ENCODE measurements around the gene KRT38. TPM values are rescaled to one million over a fixed set of nuclear protein-coding genes. Genes with fewer than 3 reads are reported as not detected.

Gene KRT38
- total RNA-seq, 4 donors from 2014 or later, result not detected

DNA sequence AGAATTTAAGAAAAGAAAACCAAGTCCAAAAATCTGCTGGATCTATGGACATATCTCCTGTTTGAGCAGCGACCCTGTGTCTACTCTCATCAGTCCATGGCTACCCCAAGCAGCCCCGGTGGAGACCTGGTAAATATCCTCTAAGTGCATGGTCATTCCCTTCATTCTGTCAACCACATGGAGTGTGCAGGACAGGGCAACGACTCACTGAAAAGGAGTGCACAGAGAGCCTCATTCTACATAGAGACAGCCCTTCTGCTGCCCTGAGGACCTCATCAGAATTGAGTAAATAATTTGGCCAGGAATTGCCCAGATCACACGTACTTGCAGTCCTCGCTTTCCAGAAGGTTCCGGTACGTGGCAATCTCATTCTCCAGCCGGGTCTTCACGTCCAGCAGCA, 3.0 kb downstream of the KRT38 start:
- TF ChIP-seq CTCF (IDR thresholded peaks at IDR 0.05; ENCODE audit: low read depth), result no peak

DNA sequence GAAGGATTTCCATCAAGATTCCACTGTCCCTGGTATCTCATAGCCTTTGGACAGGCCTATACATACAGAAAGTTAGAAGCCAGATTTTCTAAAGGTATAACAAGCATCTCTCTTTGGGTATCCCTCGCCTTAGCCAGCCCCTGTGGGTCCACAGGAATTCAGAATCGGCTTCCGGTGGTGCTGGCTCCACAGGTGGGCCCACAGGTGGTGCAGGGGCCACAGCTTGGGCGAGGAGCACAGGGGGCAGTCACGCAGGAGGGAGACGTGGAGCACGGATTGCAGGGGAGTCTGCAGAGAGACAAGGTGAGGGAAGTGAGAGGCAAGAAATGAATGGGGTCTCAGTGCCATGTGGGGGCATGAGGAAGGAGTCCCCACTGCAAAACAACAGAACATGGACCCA, 3.5 kb downstream of the KRT38 start:
- TF ChIP-seq CTCF (IDR thresholded peaks at IDR 0.05; ENCODE audit: low read depth), result no peak

DNA sequence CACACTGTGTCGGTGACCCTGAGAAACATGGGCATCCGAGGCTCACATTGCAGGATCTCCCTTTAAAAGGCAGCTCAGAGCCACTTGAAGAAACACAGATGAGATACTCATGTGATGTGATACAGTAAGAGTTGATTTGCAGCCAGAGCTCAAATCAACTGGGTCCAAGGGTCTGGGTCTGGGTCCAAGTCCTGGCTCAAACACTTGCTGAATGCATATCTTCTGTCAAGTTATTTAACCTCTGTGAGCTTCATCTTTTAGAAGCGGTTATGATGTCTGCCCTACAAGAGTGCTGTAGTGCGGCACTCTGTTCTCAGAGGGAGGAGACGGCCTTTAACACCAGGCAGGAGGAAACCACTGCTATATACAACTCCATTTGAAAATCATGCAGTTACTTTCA, 6.4 kb downstream of the KRT38 start:
- no peak for TF ChIP-seq CTCF (IDR thresholded peaks at IDR 0.05; ENCODE audit: low read depth)

DNA sequence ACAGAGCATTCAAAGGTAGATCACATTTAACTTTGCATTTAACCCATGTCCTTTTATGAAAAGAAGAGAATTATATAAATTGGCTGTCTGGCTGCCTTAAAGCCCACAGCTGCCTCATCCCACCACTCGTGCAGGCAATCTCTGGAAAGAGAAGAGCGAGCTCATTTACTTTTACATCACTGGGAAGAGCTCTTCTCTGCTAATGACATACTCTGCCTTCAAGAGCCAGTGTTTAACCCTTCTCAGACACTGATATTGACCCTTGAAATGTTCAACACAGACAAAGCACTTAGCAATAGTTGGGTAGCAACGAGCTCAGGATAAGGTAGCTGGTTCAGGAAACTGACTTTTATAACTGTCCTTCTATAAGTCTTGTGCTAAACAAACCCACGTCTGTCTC, 6.8 kb downstream of the KRT38 start:
- no peak for TF ChIP-seq CTCF (IDR thresholded peaks at IDR 0.05; ENCODE audit: low read depth)

GRCh38 chr17:41433586-41433985, 7.2 kb downstream of the KRT38 start:
- TF ChIP-seq CTCF (IDR thresholded peaks at IDR 0.05; ENCODE audit: low read depth), result no peak

GRCh38 chr17:41429667-41430066, 11.1 kb downstream of the KRT38 start:
- no peak for TF ChIP-seq CTCF (IDR thresholded peaks at IDR 0.05; ENCODE audit: low read depth)

DNA sequence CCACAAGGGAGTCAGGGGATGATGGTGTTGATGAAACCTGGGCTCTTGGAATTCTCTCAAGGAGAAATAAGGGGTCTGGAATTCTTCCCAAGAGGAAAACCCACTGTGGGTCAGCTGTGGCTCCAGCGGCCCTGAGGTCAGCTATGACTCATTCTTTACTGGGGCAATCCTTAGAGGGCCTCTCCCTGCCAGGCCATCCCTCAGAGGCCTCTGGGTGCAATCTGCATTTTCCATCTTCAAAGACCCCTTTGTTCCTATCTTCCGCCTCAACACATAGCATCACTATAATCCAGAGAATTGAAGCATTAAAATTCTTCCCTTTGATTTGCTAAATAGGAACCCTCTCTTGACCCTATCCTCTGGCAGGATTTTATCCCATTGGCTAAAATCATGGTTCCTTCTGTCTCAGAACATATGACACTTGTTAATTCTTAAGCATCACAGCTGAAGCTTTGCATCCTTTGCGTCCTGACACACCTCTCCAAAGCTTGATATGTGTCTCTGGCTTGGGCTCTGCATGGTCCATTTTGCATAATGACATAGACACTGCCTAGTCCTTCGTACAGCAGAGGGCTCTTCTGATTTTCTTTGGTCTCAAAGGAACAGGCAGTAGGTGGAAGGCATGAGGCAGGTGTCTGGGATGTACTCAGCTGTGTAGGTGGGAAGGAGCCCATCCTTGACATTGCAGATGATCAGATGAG, 12.0 kb downstream of the KRT38 start:
- TF ChIP-seq CTCF (IDR thresholded peaks at IDR 0.05; ENCODE audit: low read depth), result no peak

Data from subcutaneous adipose tissue (tissue), 4 donors.